HepG2 (cell line): Measurements from ENCODE around the gene CD79A. TPM values are rescaled to one million over a fixed set of nuclear protein-coding genes. Genes with fewer than 3 reads are reported as not detected.
A peak's percentile ranks its signal among the peaks of the same experiment; 100 is the strongest.

Experiments
- CAMTA2 ChIP-seq: sonication (generic); formaldehyde crosslinking; IDR thresholded peaks from 2 replicates; pipeline ENCODE4 v1.4.0; 2020; ENCODE audit warnings: mild to moderate bottlenecking, missing genetic modification reagents, borderline replicate concordance
- EZH2 ChIP-seq: conservative IDR thresholded peaks from 2 replicates; pipeline ENCODE4 v1.6.1; 2012; ENCODE audit warnings: mild to moderate bottlenecking, low read depth, low read length, moderate library complexity
- FIP1L1 ChIP-seq: fragments of 200-400 bp; formaldehyde crosslinking; IDR thresholded peaks from 2 replicates; pipeline ENCODE4 v1.6.1; 2018; ENCODE audit warnings: low read depth, mild to moderate bottlenecking, low read length, moderate library complexity, borderline replicate concordance; ENCODE audit not compliant: insufficient read depth
- HIC2 ChIP-seq: sonication (generic); formaldehyde crosslinking; IDR thresholded peaks from 2 replicates; pipeline ENCODE4 v1.9.0; 2022; ENCODE audit warnings: low read depth, missing genetic modification reagents
- ISL2 ChIP-seq: sonication (generic); formaldehyde crosslinking; IDR thresholded peaks from 2 replicates; pipeline ENCODE4 v1.5.0; 2020; ENCODE audit warnings: missing genetic modification reagents
- MAX ChIP-seq: IDR thresholded peaks from 2 replicates; pipeline ENCODE4 v1.6.1; 2012; ENCODE audit warnings: inconsistent platforms
- MXD4 ChIP-seq: IDR thresholded peaks from 2 replicates; pipeline ENCODE4 v1.6.1; 2016; ENCODE audit warnings: mild to moderate bottlenecking, missing biosample characterization, missing genetic modification reagents
- NCOA5 ChIP-seq: sonication (generic); formaldehyde crosslinking; IDR thresholded peaks from 2 replicates; pipeline ENCODE4 v1.4.0; 2020; ENCODE audit warnings: missing genetic modification reagents
- NFRKB ChIP-seq: fragments of 450-650 bp; IDR thresholded peaks from 2 replicates; pipeline ENCODE4 v1.6.1; 2017
- SKIL ChIP-seq: sonication (generic); formaldehyde crosslinking; IDR thresholded peaks from 2 replicates; pipeline ENCODE4 v1.8.0; 2022; ENCODE audit warnings: missing genetic modification reagents, mild to moderate bottlenecking, moderate library complexity, borderline replicate concordance
- SNAI1 ChIP-seq: sonication (generic); formaldehyde crosslinking; IDR thresholded peaks from 2 replicates; pipeline ENCODE4 v1.5.0; 2020; ENCODE audit warnings: mild to moderate bottlenecking, missing genetic modification reagents, borderline replicate concordance
- TEAD2 ChIP-seq: sonication (generic); formaldehyde crosslinking; IDR thresholded peaks from 2 replicates; pipeline ENCODE4 v1.9.0; 2021; ENCODE audit warnings: missing genetic modification reagents
- THAP7 ChIP-seq: sonication (generic); formaldehyde crosslinking; IDR thresholded peaks from 2 replicates; pipeline ENCODE4 v1.8.1; 2023; ENCODE audit warnings: mild to moderate bottlenecking, missing genetic modification reagents
- ZBTB3 ChIP-seq: sonication (generic); formaldehyde crosslinking; IDR thresholded peaks from 2 replicates; pipeline ENCODE4 v1.4.0; 2020; ENCODE audit warnings: low read depth, mild to moderate bottlenecking, moderate library complexity, missing genetic modification reagents, borderline replicate concordance
- ZNF232 ChIP-seq: sonication (generic); formaldehyde crosslinking; IDR thresholded peaks from 2 replicates; pipeline ENCODE4 v1.4.0; 2020; ENCODE audit warnings: missing genetic modification reagents, borderline replicate concordance
- ZNF264 ChIP-seq: sonication (generic); formaldehyde crosslinking; IDR thresholded peaks from 2 replicates; pipeline ENCODE4 v1.4.0; 2020; ENCODE audit warnings: missing genetic modification reagents
- ZNF460 ChIP-seq: sonication (generic); formaldehyde crosslinking; IDR thresholded peaks from 2 replicates; pipeline ENCODE4 v1.5.1; 2020; ENCODE audit warnings: missing genetic modification reagents, mild to moderate bottlenecking, borderline replicate concordance
- ZNF704 ChIP-seq: sonication (generic); formaldehyde crosslinking; IDR thresholded peaks from 2 replicates; pipeline ENCODE4 v1.8.1; 2023; ENCODE audit warnings: mild to moderate bottlenecking, inconsistent platforms, moderate library complexity, missing genetic modification reagents, borderline replicate concordance
- polyA plus RNA-seq, 8 experiments: library from polyadenylated mRNA; depleted of rRNA in 3 of 8; stranded (reverse) in 7 of 8; unstranded in 1 of 8; fragments of >200 nt; fragmentation: Illumina TruSeq in 4 of 8; extraction: Trizol in 4 of 8; gene quantifications; 2 replicates each; pipeline versions ENCODE4 v1.2.1 to v1.2.3, GENCODE V29; 2011 to 2016; ENCODE audit warnings: low read depth in 4 of 8, missing spikeins in 1 of 8, mixed read lengths in 1 of 8; ENCODE audit not compliant: insufficient read depth in 1 of 8
- total RNA-seq, 5 experiments: library from RNA; depleted of rRNA; stranded (reverse); fragments of >200 nt; fragmentation: Illumina TruSeq; extraction: Trizol; gene quantifications; 2 replicates each; pipeline ENCODE4 v1.2.3, GENCODE V29; 2016; ENCODE audit warnings: low read depth in 1 of 5
- TF ChIP-seq, protein P1 (sequence below): sonication (generic); formaldehyde crosslinking; IDR thresholded peaks from 2 replicates; pipeline ENCODE4 v1.4.0; 2020; ENCODE audit warnings: mild to moderate bottlenecking, low read depth, missing genetic modification reagents
- TF ChIP-seq, protein P2 (sequence below): sonication (generic); formaldehyde crosslinking; IDR thresholded peaks from 2 replicates; pipeline ENCODE4 v1.4.0; 2020; ENCODE audit warnings: missing genetic modification reagents

CD79A gene
- total and polyA plus RNA-seq, 2 of the 13 experiments (the other 11 are each of a cell fraction or from before 2014, with no cell fraction given): 0.24 to 0.33 TPM

- TF ChIP-seq THAP7 (CRISPR knock-in tag) (no peak), HIC2 (CRISPR knock-in tag) (no peak), ZNF264 (0 out of 2 replicates have a peak, but pooled peaks have one; percentile 38), CAMTA2 (no peak), ZNF704 (CRISPR knock-in tag) (no peak), ZNF460 (CRISPR knock-in tag) (no peak; the same call in 1 of the 2 replicates), SKIL (peak; percentile 53; the same call in 1 of the 2 replicates), ZNF232 (CRISPR knock-in tag) (no peak), TEAD2 (CRISPR knock-in tag) (no peak), ISL2 (CRISPR knock-in tag) (peak; percentile 77), NFRKB (no peak), MXD4 (CRISPR knock-in tag) (no peak), NCOA5 (CRISPR knock-in tag) (no peak), MAX (peak; percentile 30; the same call in 1 of the 2 replicates), EZH2 (no peak), ZBTB3 (CRISPR knock-in tag) (no peak), FIP1L1 (peak; percentile 83; the same call in 1 of the 2 replicates), SNAI1 (CRISPR knock-in tag) (no peak)
- TF ChIP-seq, protein P1, sequence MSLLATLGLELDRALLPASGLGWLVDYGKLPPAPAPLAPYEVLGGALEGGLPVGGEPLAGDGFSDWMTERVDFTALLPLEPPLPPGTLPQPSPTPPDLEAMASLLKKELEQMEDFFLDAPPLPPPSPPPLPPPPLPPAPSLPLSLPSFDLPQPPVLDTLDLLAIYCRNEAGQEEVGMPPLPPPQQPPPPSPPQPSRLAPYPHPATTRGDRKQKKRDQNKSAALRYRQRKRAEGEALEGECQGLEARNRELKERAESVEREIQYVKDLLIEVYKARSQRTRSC (CRISPR knock-in tag): no peak
- TF ChIP-seq, protein P2, sequence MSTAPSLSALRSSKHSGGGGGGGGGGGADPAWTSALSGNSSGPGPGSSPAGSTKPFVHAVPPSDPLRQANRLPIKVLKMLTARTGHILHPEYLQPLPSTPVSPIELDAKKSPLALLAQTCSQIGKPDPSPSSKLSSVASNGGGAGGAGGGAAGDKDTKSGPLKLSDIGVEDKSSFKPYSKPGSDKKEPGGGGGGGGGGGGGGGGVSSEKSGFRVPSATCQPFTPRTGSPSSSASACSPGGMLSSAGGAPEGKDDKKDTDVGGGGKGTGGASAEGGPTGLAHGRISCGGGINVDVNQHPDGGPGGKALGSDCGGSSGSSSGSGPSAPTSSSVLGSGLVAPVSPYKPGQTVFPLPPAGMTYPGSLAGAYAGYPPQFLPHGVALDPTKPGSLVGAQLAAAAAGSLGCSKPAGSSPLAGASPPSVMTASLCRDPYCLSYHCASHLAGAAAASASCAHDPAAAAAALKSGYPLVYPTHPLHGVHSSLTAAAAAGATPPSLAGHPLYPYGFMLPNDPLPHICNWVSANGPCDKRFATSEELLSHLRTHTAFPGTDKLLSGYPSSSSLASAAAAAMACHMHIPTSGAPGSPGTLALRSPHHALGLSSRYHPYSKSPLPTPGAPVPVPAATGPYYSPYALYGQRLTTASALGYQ (CRISPR knock-in tag): peak; percentile 78; the same call in 1 of the 2 replicates
These were observed 10.8 kb downstream of the CD79A start (continued) for GRCh38 chr19:41887711-41888382.
